NB4 (cell line): ENCODE data around the gene CHRDL2.

Experiments
- CTCF ChIP-seq: IDR thresholded peaks from one replicate; pipeline ENCODE4 v1.5.1; 2012; ENCODE audit warnings: low read depth, low read length
- MYC ChIP-seq: IDR thresholded peaks from 2 replicates; pipeline ENCODE4 v1.6.1; 2011; ENCODE audit warnings: low read depth, low read length

GRCh38 chr11:74685338-74685737, 45.9 kb downstream of the CHRDL2 start:
- TF ChIP-seq MYC (no peak), CTCF (no peak)
